ENCODE measurements around the gene DNAJC5G. TPM values are rescaled to one million over a fixed set of nuclear protein-coding genes. Genes with fewer than 3 reads are reported as not detected.
A peak's percentile ranks its signal among the peaks of the same experiment; 100 is the strongest.

DNAJC5G gene, protein sequence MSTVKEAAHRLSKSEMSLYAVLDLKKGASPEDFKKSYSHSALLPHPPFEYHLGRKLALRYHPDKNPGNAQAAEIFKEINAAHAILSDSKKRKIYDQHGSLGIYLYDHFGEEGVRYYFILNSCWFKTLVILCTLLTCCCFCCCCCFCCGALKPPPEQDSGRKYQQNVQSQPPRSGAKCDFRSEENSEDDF
- 1.9 TPM for total RNA-seq
- long read RNA-seq, partial matches to known transcripts, result 0 of 1 reads
- long read RNA-seq, other reads (novel, unspliced or antisense), result 1 of 1 reads

DNA sequence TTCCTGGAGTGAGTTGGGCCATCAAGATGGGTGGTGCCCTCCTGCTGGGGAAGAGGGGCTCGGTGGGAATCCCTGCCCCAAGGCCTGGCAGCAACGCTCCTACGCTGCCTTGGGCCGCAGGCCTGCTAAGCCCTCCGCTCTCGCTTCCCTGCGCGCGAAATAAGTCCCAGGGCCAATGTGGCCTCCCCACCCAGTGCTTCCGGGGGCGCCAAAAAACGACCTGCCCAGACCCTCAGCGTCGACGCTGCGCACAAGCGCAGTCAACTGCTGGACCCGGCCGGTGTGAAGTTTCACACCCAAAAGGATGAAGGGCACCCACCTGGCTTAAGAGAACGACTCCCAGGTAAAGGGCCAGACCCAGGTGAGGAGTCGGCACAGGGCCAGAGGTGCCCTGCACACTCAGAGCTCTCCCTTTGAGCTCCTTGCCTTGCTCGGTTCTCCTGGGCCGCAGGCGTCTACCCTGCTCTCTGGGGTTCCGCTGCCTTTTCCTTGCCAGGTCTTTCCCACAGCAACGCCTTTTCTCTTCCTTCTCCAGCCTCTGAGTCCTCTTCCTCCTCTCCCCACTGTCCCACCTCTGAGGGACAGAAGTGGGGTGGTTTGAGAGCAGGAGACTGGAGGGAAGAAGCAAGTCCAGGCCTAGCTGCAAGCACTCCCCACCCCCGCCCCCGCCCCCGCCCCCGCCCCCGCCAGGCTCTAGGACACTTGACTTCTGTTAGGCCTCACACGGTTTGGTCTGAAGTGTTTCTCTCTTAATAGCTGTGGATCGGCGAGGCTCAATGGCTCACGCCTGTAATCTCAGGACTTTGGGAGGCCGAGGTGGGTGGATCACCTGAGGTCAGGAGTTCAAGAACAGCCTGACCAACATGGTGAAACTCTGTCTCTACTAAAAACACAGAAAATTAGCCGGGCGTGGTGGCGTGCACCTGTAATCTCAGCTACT, at the start of gene DNAJC5G:
DNAJC5G (plus strand) TSS at position 223 of the 940 bp plus-strand sequence. CDS start 1,296 bp downstream, outside the sequence.
- no peak for ATAC-seq
- intact Hi-C loops (cut with DNase I), result no loop called here
- DNase-seq (ENCODE audit: missing footprints), result no peak

DNA sequence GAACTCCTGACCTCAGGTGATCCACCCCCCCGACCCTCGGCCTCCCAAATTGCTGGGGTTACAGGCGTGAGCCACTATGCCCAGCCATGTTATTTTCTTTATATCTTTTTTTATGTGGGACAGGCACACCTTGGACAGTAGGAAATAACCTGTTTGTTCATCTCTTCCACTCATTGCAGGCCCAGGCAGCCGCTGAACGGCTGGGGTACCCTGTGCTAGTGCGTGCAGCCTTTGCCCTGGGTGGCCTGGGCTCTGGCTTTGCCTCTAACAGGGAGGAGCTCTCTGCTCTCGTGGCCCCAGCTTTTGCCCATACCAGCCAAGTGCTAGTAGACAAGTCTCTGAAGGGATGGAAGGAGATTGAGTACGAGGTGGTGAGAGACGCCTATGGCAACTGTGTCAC, 49.7 kb upstream of the DNAJC5G start:
- ATAC-seq, result no peak
- intact Hi-C loops (cut with DNase I), result no loop called here
- no peak for DNase-seq (ENCODE audit: missing footprints)

DNA sequence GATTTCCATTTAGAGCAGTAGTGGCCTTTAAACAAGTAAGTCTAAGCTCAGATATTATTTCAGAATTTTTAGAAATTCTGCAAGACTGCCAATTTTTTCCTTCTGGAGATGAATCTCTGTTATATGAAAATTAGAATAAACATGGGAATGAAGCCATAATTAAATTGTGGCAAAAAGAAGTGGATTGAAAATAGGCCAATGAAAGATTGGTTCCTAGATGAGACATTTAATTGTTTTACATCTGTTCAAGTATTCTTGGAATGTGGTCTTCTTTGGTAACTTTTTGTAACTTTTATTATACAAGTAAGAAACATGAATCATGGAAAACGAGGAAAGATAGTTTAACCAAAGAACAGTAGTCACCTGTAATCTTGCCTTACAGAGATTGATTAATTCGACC, 47.7 kb upstream of the DNAJC5G start:
- ATAC-seq (no peak), DNase-seq (ENCODE audit: missing footprints) (no peak)
- intact Hi-C loops (cut with DNase I), result no loop called here

DNA sequence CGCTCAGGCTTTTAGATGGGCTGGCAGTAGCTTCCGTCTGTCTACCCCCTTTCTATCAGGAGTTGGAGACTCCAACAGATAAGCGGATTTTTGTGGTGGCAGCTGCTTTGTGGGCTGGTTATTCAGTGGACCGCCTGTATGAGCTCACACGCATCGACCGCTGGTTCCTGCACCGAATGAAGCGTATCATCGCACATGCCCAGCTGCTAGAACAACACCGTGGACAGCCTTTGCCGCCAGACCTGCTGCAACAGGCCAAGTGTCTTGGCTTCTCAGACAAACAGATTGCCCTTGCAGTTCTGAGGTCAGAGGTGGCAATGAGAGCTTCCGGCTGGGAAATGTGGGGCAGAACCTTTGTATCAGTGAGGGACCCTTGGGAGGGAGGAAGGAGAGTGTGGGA, 43.3 kb upstream of the DNAJC5G start:
- intact Hi-C loops (cut with DNase I), result no loop called here
- DNase-seq (ENCODE audit: missing footprints), result no peak
- no peak for ATAC-seq

DNA sequence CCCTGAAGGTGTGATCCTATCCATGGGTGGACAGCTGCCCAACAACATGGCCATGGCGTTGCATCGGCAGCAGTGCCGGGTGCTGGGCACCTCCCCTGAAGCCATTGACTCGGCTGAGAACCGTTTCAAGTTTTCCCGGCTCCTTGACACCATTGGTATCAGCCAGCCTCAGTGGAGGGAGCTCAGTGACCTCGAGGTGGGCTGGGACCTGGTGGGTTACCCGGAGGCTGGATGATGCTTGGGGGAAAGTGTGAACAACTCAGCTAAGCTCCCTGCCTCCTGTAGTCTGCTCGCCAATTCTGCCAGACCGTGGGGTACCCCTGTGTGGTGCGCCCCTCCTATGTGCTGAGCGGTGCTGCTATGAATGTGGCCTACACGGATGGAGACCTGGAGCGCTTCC, 41.9 kb upstream of the DNAJC5G start:
- no peak for ATAC-seq
- no peak for DNase-seq (ENCODE audit: missing footprints)
- intact Hi-C loops (cut with DNase I), result no loop called here

DNA sequence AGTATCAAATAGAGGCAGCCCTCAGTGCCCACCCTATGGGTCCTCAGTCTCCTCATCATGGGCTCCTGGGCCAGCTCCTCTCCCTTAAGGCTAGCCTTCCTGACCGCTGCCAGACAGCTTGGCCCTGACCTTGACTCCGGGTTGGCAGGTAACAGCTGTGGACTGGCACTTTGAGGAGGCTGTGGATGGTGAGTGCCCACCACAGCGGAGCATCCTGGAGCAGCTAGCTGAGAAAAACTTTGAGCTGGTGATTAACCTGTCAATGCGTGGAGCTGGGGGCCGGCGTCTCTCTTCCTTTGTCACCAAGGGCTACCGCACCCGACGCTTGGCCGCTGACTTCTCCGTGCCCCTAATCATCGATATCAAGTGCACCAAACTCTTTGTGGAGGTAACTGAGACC, 39.1 kb upstream of the DNAJC5G start:
- no peak for ATAC-seq
- intact Hi-C loops (cut with DNase I), result no loop called here
- no peak for DNase-seq (ENCODE audit: missing footprints)

DNA sequence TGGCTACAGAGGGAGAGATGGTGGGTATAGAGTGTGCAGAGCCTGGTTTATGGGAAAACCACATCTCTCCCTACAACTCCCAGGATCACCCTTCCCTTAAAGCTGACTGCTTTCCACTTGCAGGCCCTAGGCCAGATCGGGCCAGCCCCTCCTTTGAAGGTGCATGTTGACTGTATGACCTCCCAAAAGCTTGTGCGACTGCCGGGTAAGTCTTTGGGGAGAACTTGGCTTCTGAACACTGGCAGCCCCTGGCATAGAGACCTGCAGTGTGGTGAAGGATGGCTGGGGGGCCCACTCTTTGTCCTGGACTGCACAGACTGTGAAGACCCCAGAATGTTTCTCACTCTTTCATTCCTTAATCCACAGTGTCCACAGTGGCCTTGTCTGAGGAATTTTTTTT, 38.6 kb upstream of the DNAJC5G start:
- intact Hi-C loops (cut with DNase I), result no loop called here
- DNase-seq (ENCODE audit: missing footprints), result no peak

DNA sequence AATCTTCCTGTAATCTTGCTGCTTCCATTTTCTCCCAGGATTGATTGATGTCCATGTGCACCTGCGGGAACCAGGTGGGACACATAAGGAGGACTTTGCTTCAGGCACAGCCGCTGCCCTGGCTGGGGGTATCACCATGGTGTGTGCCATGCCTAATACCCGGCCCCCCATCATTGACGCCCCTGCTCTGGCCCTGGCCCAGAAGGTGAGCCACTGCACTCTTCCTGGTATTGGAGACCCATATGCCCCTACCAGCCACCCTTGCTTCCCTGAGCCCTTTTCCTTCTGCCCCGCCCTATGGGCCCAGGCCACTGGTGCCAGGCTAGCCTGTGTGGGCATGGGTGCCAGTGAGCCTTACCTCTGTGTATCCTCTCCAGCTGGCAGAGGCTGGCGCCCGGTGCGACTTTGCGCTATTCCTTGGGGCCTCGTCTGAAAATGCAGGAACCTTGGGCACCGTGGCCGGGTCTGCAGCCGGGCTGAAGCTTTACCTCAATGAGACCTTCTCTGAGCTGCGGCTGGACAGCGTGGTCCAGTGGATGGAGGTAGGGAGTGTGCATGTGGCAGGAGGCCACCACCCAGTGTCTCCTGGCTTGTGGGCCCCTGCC, 37.8 kb upstream of the DNAJC5G start:
- intact Hi-C loops (cut with DNase I), result no loop called here
- DNase-seq (ENCODE audit: missing footprints) (no peak), ATAC-seq (no peak)

More for the DNA sequence above, 38.6 kb upstream of the DNAJC5G start:
- ATAC-seq, result no peak

DNA sequence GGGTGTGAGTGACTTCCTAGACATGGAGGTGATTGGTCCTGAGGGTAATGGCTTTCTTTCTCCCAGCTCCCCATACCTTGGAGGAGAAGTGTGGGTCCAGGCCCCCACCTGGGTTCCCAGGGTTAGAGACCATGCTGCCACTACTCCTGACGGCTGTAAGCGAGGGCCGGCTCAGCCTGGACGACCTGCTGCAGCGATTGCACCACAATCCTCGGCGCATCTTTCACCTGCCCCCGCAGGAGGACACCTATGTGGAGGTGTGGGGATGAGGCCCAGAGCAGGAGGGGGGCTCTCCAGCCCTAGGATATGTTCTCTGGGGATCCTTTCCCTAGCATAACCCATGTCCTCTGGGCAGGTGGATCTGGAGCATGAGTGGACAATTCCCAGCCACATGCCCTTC, 36.3 kb upstream of the DNAJC5G start:
- ATAC-seq, result no peak
- intact Hi-C loops (cut with DNase I), result no loop called here
- no peak for DNase-seq (ENCODE audit: missing footprints)

DNA sequence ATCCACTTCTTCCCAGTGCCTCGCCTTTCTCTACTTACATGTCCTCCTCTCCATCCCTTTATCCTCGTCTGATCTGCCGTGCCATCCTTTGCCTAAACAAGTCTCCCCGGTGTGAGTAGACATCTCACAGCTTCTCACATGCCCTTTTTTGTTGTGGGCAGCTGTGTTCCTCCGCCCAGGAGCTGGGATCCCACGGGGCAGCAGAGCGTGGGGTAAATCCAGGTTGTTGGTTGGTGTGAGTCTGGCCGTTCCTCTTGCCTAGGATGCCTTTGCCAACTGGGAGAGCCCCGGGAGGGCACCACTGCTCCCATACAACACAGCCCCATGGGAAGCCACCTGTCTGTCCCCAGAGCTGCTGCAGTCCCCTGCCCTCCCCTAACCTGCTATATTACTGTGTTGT, 34.8 kb upstream of the DNAJC5G start:
- intact Hi-C loops (cut with DNase I), result no loop called here
- ATAC-seq, result no peak
- no peak for DNase-seq (ENCODE audit: missing footprints)

DNA sequence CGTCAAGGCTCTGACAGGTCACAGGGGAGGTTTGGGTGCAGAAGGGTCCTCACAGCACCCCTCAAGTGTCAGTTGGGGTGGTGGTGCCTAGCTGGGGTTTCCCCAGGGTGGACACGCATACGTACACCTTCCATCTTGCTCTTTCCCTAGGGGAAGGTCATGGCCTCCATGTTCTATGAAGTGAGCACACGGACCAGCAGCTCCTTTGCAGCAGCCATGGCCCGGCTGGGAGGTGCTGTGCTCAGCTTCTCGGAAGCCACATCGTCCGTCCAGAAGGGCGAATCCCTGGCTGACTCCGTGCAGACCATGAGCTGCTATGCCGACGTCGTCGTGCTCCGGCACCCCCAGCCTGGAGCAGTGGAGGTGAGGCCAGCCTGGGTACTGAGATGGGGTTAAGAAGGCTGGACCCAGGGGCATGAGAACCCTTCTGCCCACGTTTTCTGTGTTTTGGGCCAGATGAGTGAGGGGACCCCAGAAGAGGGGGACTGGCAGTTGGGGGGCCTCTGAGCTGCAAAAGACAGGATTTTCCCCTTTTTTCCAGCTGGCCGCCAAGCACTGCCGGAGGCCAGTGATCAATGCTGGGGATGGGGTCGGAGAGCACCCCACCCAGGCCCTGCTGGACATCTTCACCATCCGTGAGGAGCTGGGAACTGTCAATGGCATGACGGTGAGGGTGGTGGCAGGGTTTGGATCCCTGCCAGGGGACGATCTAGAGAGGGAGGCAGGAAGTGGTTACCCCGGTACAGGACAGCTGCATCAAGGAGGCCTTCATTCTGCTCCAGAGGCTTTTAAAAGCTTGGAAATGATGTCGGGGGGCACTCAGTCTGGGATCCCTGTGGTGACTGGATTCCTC, 33.2 kb upstream of the DNAJC5G start:
- no peak for ATAC-seq
- intact Hi-C loops (cut with DNase I), result no loop called here
- DNase-seq (ENCODE audit: missing footprints), result no peak

DNA sequence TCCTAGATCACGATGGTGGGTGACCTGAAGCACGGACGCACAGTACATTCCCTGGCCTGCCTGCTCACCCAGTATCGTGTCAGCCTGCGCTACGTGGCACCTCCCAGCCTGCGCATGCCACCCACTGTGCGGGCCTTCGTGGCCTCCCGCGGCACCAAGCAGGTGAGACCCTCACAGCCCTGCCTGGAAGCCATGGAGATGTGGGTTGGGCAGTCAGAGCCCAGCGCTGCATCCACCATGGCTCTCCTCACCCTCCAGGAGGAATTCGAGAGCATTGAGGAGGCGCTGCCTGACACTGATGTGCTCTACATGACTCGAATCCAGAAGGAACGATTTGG, 32.6 kb upstream of the DNAJC5G start:
- DNase-seq (ENCODE audit: missing footprints) (no peak), ATAC-seq (no peak)
- intact Hi-C loops (cut with DNase I), result no loop called here

DNA sequence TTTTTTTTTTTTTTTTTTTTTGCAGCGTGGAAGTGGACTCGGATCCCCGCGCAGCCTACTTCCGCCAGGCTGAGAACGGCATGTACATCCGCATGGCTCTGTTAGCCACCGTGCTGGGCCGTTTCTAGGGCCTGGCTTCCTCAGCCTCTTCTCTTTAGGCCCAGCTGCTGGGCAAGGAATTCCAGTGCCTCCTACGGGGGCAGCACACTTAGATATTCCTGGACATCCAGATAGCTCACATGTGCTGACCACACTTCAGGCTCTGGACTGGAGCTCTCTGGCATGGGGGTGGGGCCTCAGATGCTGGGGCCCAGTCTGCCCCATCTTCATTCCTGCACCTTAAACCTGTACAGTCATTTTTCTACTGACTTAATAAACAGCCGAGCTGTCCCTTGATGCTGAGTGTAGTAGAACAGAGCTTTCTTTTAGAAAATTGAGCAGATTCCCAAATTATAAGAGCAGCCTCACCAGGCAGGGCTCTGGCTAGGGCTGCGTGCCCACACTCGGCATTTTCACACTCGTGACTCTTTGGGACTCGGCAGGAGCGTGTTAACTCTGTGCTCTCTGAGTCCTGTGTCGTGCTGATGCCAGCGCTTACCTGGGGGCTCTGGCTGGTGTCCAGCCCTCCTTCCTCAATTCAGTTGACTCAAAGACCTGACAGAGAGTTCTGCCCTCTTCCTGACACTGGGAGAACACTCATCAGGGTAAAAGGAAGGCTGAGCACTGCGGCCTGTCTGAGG, 31.7 kb upstream of the DNAJC5G start:
- no peak for ATAC-seq
- no peak for DNase-seq (ENCODE audit: missing footprints)
- intact Hi-C loops (cut with DNase I), result no loop called here

DNA sequence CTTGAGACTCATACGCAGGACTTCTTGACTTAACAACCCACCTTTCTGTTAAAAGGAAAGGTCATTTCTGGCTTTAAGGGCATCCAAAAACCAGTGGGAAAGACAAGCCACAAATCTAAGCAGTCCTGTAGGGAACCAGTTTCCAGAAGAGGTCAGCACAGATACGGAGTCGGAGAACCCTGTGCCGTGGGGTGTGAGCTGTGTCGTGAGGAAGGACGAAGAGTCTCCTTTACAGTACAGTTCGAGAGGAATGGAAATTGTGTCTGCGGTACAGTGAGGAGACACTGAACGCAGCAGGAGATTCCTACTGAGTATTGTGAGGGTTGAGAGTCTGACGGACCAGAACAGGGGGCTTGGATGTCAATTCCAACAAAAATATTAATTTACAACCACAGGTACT, 30.1 kb upstream of the DNAJC5G start:
- DNase-seq (ENCODE audit: missing footprints), result no peak
- peak; percentile 30 for ATAC-seq
- intact Hi-C loops (cut with DNase I), result no loop called here

DNA sequence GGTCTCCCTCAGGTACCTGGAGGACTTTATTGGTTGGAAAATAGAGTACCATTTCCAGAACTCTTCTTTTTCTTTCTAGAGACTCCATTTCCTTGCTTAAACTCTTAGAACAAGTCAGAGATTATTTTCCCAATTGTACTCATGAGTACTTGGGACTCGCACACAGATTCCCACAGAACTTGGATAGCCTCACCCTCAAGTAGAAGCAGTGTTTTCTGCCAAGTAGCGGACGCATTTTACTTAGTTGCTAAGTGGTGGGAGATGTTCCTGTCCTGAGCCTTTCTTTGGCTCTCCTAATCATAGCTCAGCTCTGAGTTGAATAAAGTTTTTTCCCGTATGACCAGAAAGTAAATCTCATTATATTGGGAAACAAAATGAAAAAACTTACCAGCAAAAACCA, 29.6 kb upstream of the DNAJC5G start:
- DNase-seq (ENCODE audit: missing footprints) (no peak), ATAC-seq (no peak)
- intact Hi-C loops (cut with DNase I), result no loop called here

DNA sequence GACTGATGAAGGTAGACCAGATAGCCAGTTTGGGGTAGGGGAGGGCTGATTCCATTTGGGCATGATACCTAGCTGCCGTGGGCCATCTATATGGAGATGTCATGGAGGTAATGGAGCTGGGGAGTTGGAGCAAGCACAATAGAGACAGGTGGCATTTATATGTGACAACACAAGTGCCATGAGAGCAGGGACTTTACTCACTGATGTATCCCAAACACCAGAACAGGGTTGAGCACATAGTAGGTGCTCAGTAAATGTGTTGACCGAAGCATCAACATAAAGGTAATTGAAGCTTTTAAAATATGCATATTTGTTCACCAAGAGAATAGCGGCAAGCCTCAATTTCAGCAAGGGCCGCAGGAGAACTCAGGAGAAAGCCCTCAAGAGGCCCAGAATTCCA, 27.3 kb upstream of the DNAJC5G start:
- DNase-seq (ENCODE audit: missing footprints) (no peak), ATAC-seq (no peak)
- intact Hi-C loops (cut with DNase I), result no loop called here

DNA sequence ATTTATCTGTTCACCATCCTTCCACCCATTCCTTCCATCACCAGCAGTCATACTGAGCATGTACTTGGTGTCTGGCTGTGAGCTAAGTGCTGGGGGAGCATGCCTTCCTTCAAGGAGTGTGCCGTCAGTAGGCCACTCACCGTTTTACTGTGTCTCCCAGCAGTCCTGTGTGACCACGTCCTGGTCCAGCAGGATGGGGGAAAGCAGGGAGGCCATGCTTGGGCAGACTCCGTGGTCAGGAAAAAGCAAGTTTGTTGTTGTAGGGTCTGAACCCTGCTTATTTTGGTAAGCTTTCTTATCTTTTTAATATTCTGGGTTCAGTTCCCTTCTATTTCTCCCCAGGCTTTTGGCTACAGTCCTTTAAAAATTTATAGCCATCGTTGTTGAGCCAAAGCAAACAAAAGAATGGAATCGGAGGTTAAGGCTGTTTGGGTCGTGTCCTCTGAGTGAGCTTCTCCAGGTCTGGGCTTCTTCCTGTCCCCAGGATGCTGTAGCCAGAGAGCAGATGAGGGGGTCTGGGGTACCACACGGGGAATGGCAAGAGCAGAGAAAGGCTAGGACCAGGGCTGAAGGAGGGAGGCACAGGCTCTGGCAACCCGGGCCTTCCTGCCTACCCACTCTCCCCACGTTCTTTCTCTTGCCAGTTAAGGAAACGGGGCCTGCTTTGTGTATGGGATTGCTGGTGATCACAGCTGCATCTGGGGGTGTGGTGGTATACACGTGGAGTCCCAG, 25.9 kb upstream of the DNAJC5G start:
- DNase-seq (ENCODE audit: missing footprints) (no peak), ATAC-seq (no peak)
- intact Hi-C loops (cut with DNase I), result no loop called here
